Measurements from ENCODE around the gene AKAP6. TPM values are rescaled to one million over a fixed set of nuclear protein-coding genes. Genes with fewer than 3 reads are reported as not detected.
"Not testable (repeated sequence)": the region's sequence is repeated elsewhere in the genome, so short reads cannot be mapped to it uniquely, and the experiment has no call there.

The AKAP6 gene
- total and polyA plus RNA-seq, 12 donors = 0.71 to 24.7 (median 8.1) TPM

- DNase-seq = no peak
- peaks cover 0 to 6% of the 10 kb centered on the region in 2 donors for H3K4me1 ChIP-seq (replicated peaks in 1 of 2)
- intact Hi-C loops (cut with DNase I) = no loop called here
- H3K36me3 ChIP-seq (replicated peaks in 1 of 2) = no peaks in the 10 kb centered on the region
- no peak overlapping the region for H3K4me3 ChIP-seq
- H3K9me3 ChIP-seq (replicated peaks in 1 of 3) = no peaks in the 10 kb centered on the region
- no peaks in the 10 kb centered on the region for H3K27me3 ChIP-seq
- 91 to 95% (median 92%) methylated on average over 3 of the region's 3 CpGs for WGBS, 4 donors
- no peak overlapping the region for H3K27ac ChIP-seq
- no peak for TF ChIP-seq CTCF (IDR thresholded peaks at IDR 0.05)
- no peak for TF ChIP-seq POLR2A (IDR thresholded peaks at IDR 0.05)
These were observed 39.0 kb downstream of the AKAP6 start for GRCh38 chr14:32368107-32368506.

GRCh38 chr14:32370714-32371113, 41.6 kb downstream of the AKAP6 start:
- 43 to 53% (median 45%) methylated on average over 1 of the region's 1 CpG for WGBS, 4 donors
- Histone ChIP-seq H3K27me3 (no peaks in the 10 kb centered on the region), H3K4me3 (no peak overlapping the region), H3K36me3 (replicated peaks in 1 of 2) (no peaks in the 10 kb centered on the region), H3K27ac (no peak overlapping the region), H3K4me1 (replicated peaks in 1 of 2) (peaks cover 0 to 11% of the 10 kb centered on the region in 2 donors), H3K9me3 (replicated peaks in 1 of 3) (no peaks in the 10 kb centered on the region)
- intact Hi-C loops (cut with DNase I) = no loop called here
- DNase-seq = no peak
- TF ChIP-seq CTCF (IDR thresholded peaks at IDR 0.05) (no peak), POLR2A (IDR thresholded peaks at IDR 0.05) (no peak)

DNA sequence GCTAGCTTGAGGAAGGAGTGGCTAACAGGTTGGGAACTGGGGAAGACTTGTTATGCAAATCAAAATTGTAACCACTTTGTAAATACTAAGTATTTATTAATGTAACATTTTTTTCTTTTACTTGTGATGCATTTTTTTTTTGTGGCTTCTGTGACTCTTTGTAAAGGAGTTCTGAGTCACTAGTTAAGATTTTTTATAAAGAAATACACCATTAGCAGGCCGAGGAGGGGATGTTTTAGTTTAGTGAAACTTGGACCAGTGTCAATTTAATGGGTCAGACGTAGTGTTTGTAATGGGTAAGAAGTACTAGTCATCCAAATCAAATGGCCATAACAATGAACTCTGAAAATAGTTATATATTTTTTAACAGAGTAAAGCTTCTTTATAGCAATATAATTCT, 43.1 kb downstream of the AKAP6 start:
- H3K36me3 ChIP-seq (replicated peaks in 1 of 2) = no peaks in the 10 kb centered on the region
- H3K9me3 ChIP-seq (replicated peaks in 1 of 3) = no peaks in the 10 kb centered on the region
- no peak for TF ChIP-seq POLR2A (IDR thresholded peaks at IDR 0.05)
- H3K27me3 ChIP-seq = no peaks in the 10 kb centered on the region
- peaks cover 0 to 4% of the 10 kb centered on the region in 2 donors for H3K4me1 ChIP-seq (replicated peaks in 1 of 2)
- intact Hi-C loops (cut with DNase I) = no loop called here
- H3K27ac ChIP-seq = no peak overlapping the region
- 67 to 82% (median 71%) methylated on average over 2 of the region's 2 CpGs for WGBS, 4 donors
- no peak overlapping the region for H3K4me3 ChIP-seq
- no peak for DNase-seq

- H3K36me3 ChIP-seq (replicated peaks in 1 of 2); H3K9me3 ChIP-seq (replicated peaks in 1 of 3); H3K4me1 ChIP-seq (replicated peaks in 1 of 2); DNase-seq; H3K4me3 ChIP-seq; H3K27me3 ChIP-seq; H3K27ac ChIP-seq; intact Hi-C loops (cut with DNase I): not testable (repeated sequence)
- WGBS, 4 donors = 88 to 96% (median 89%) methylated on average over 3 of the region's 3 CpGs
These were observed 44.1 kb downstream of the AKAP6 start for GRCh38 chr14:32373174-32373573.

- peaks cover 0 to 4% of the 10 kb centered on the region in 2 donors for H3K4me1 ChIP-seq (replicated peaks in 1 of 2)
- WGBS, 4 donors = 63 to 86% (median 77%) methylated on average over 3 of the region's 3 CpGs
- TF ChIP-seq POLR2A (IDR thresholded peaks at IDR 0.05) (no peak), CTCF (IDR thresholded peaks at IDR 0.05) (no peak)
- H3K36me3 ChIP-seq (replicated peaks in 1 of 2) = no peaks in the 10 kb centered on the region
- no peaks in the 10 kb centered on the region for H3K9me3 ChIP-seq (replicated peaks in 1 of 3)
- DNase-seq = no peak
- H3K27ac ChIP-seq = no peak overlapping the region
- H3K27me3 ChIP-seq = no peaks in the 10 kb centered on the region
- intact Hi-C loops (cut with DNase I) = no loop called here
- no peak overlapping the region for H3K4me3 ChIP-seq
These were observed 45.1 kb downstream of the AKAP6 start for GRCh38 chr14:32374155-32374554.

All from adrenal gland (tissue), 12 donors.